GM12878 (cell line): ENCODE measurements around the gene GOSR2. TPM values are rescaled to one million over a fixed set of nuclear protein-coding genes. Genes with fewer than 3 reads are reported as not detected.

Experiments
- ATAC-seq: fragments of 200-7000 bp; cut with Tn5 transposase; 3 replicates; pipeline ENCODE4 v1.9.1; 2020; ENCODE audit warnings: mild to moderate bottlenecking, moderate library complexity
- BruUV-seq: library from RNA; stranded (reverse); fragments of 400-500 nt; replicated peaks from 2 replicates; lab custom pipeline; 2021; lab: Mats Ljungman, UMichigan
- CTCF ChIA-PET: fragments of 300-600 bp; sonication (Branson Sonifier 250); formaldehyde crosslinking; extraction: SDS; loops from one replicate; lab custom pipeline; 2021; ENCODE audit warnings: inconsistent platforms; lab: Yijun Ruan, JAX
- POLR2A ChIA-PET: fragments of 350-600 bp; formaldehyde crosslinking; extraction: SDS; loops from one replicate; lab custom pipeline; 2021; ENCODE audit warnings: inconsistent platforms; lab: Charles Lee
- RAD21 ChIA-PET: fragments of 300-600 bp; sonication (Branson Sonifier 250); formaldehyde crosslinking; loops from one replicate; lab custom pipeline; 2023; ENCODE audit warnings: antibody characterized with exemption; ENCODE audit not compliant: unreplicated experiment; lab: Charles Lee
- SMC1A ChIA-PET: fragments of 300-600 bp; sonication (Branson Sonifier 250); formaldehyde crosslinking; loops from one replicate; lab custom pipeline; 2023; ENCODE audit not compliant: unreplicated experiment, uncharacterized antibody; lab: Charles Lee
- DNase-seq: peaks from one replicate; pipeline ENCODE4 v3.0.0-alpha.2; 2011; ENCODE audit warnings: low read depth, low spot score
- FAIRE-seq: peaks from 3 replicates; lab custom pipeline; 2011; peaks lifted over from hg19 to GRCh38; lab: Jason Lieb, UNC
- H2AFZ ChIP-seq: 2 replicates; pipeline ENCODE4 v1.6.0; 2011; ENCODE audit warnings: low read depth, low read length, control low read depth; ENCODE audit not compliant: control insufficient read depth
- H3K27ac ChIP-seq: 2 replicates; pipeline ENCODE4 v1.5.1; 2011; ENCODE audit warnings: control low read depth; ENCODE audit not compliant: control insufficient read depth, insufficient read depth
- H3K27me3 ChIP-seq, 2 experiments: replicated peaks in 1 of 2; 2 replicates each; pipeline versions ENCODE4 v1.6.0 to v1.6.1; 2011; ENCODE audit warnings: low read length in 1 of 2; ENCODE audit not compliant: control insufficient read depth in 2 of 2, insufficient read depth in 2 of 2
- H3K36me3 ChIP-seq, 2 experiments: 2 replicates each; pipeline ENCODE4 v1.5.1; 2011; ENCODE audit warnings: low read length in 1 of 2; ENCODE audit not compliant: control insufficient read depth in 2 of 2, insufficient read depth in 2 of 2
- H3K4me1 ChIP-seq: 2 replicates; pipeline ENCODE4 v1.6.1; 2011; ENCODE audit warnings: mild to moderate bottlenecking, low read length, moderate library complexity, mixed read lengths; ENCODE audit not compliant: control insufficient read depth, insufficient read depth
- H3K4me2 ChIP-seq: 2 replicates; pipeline ENCODE4 v1.6.0; 2011; ENCODE audit warnings: control low read depth; ENCODE audit not compliant: control insufficient read depth, insufficient read depth
- H3K4me3 ChIP-seq: fragments of 200-600 bp; sonication (generic); 2 replicates; pipeline ENCODE4 v1.5.1; 2016
- H3K79me2 ChIP-seq: 2 replicates; pipeline ENCODE4 v1.6.0; 2011; ENCODE audit warnings: low read length; ENCODE audit not compliant: control insufficient read depth, insufficient read depth
- H3K9ac ChIP-seq: 2 replicates; pipeline ENCODE4 v1.8.0; 2011; ENCODE audit warnings: low read length, control low read depth, mixed read lengths; ENCODE audit not compliant: control insufficient read depth, insufficient read depth
- H3K9me3 ChIP-seq: replicated peaks from 3 replicates; pipeline ENCODE4 v1.5.1; 2011; ENCODE audit warnings: mild to moderate bottlenecking, low read length; ENCODE audit not compliant: control insufficient read depth, insufficient read depth
- H4K20me1 ChIP-seq: 2 replicates; pipeline ENCODE4 v1.6.0; 2011; ENCODE audit not compliant: control insufficient read depth, insufficient read depth
- E2F4 ChIP-seq: IDR thresholded peaks from 2 replicates; pipeline ENCODE4 v1.6.1; 2012; ENCODE audit warnings: low read depth, low read length, improper control_type of control experiment
- MTA3 ChIP-seq: IDR thresholded peaks from 2 replicates; pipeline ENCODE4 v1.6.1; 2012; ENCODE audit warnings: low read length, inconsistent platforms, borderline replicate concordance
- PML ChIP-seq: IDR thresholded peaks from 2 replicates; pipeline ENCODE4 v1.6.1; 2012; ENCODE audit warnings: low read length, inconsistent platforms
- POLR2A ChIP-seq: IDR thresholded peaks from 2 replicates; pipeline ENCODE4 v1.6.1; 2011; ENCODE audit warnings: low read depth, mild to moderate bottlenecking, low read length
- whole genome bisulfite sequencing: methylation state at CpG from one replicate; pipeline ENCODE4 v1.1.6; 2016; ENCODE audit warnings: low lambda C conversion rate; ENCODE audit not compliant: insufficient replicate concordance, insufficient coverage; ENCODE audit errors: missing lambda C conversion rate; 5-methylcytosine and 5-hydroxymethylcytosine counted together
- in situ Hi-C: fragments of 300-500 bp; cut with MboI; formaldehyde crosslinking; loops from 9 replicates; pipeline ENCODE4 v1.14.3; 2018; ENCODE audit warnings: mixed read lengths
- intact Hi-C: fragments of 100-400 bp; cut with micrococcal nuclease; formaldehyde crosslinking; loops from one replicate; pipeline ENCODE4 v1.14.2; 2022; ENCODE audit not compliant: unreplicated experiment
- polyA plus RNA-seq, 11 experiments: library from polyadenylated mRNA; depleted of rRNA in 4 of 11; unstranded in 6 of 11; stranded (reverse) in 5 of 11; fragments of >200 nt; fragmentation: Nextera tagmentation in 4 of 11; fragmentation: Illumina TruSeq in 1 of 11; extraction: Ambion mirVana in 4 of 11; extraction: Trizol in 1 of 11; gene quantifications; 1 replicate in 1 of 11; 2 replicates in 10 of 11; pipeline versions ENCODE4 v1.2.1 to v1.2.3, GENCODE V29; 2011 to 2016; ENCODE audit warnings: inconsistent platforms in 2 of 11, missing spikeins in 2 of 11, low read depth in 1 of 11
- total RNA-seq, 4 experiments: library from RNA; depleted of rRNA in 3 of 4; stranded (reverse); fragments of >200 nt in 3 of 4; fragmentation: Illumina TruSeq in 1 of 4; extraction: Trizol in 1 of 4; gene quantifications; 2 replicates each; pipeline versions ENCODE4 v1.2.1 to v1.2.3, GENCODE V29; 2013 to 2021

The GOSR2 gene
- total and polyA plus RNA-seq, 10 of the 15 experiments (the other 5 are each of a cell fraction or from before 2014, with no cell fraction given): 30.1 to 64.5 (median 47.0) TPM

GRCh38 chr17:46943501-46944393, 20.8 kb downstream of the GOSR2 start:
- Histone ChIP-seq H2AFZ (no peak overlapping the region), H4K20me1 (0 out of 2 replicates have a peak, but pooled peaks cover 3% of the 10 kb centered on the region), H3K4me3 (no peak overlapping the region), H3K9me3 (no peaks in the 10 kb centered on the region), H3K4me1 (no peaks in the 10 kb centered on the region), H3K36me3 (peaks cover 0 to 11% of the 10 kb centered on the region in 2 experiments; a peak in 3 of 4 replicates), H3K79me2 (no peaks in the 10 kb centered on the region), H3K27ac (no peak overlapping the region), H3K4me2 (no peak overlapping the region), H3K27me3 (no peaks in the 10 kb centered on the region), H3K9ac (no peak overlapping the region)
- ChIA-PET SMC1A (interaction anchor here (2.0 kb wide), 1 partner anchor 372 kb away, joined by 7 read pairs; no protein-coding TSS in a partner anchor), POLR2A (interaction anchor here (0.6 kb wide), 1 partner anchor 825 kb away, joined by 3 read pairs; no protein-coding TSS in a partner anchor), RAD21 (no interaction called here), CTCF (interaction anchor here (0.6 to 4.2 kb wide), 3 partner anchors 16 to 186 kb away, joined by 4 to 43 read pairs (median 6); no protein-coding TSS in a partner anchor)
- FAIRE-seq (no peak), DNase-seq (no peak), ATAC-seq (no peak)
- BruUV-seq: no TSS peak
- in situ Hi-C loops: no loop called here
- TF ChIP-seq MTA3 (0 out of 2 replicates have a peak, but pooled peaks have one; percentile 5), E2F4 (no peak), PML (peak; percentile 33; the same call in 1 of the 2 replicates), POLR2A (peak; percentile 61; the same call in 1 of the 2 replicates)
- intact Hi-C loops: no loop called here
- WGBS: 54% methylated on average over 21 of the region's 21 CpGs
